ENCODE measurements around the gene NCAPH2.
A peak's percentile ranks its signal among the peaks of the same experiment; 100 is the strongest.

DNA sequence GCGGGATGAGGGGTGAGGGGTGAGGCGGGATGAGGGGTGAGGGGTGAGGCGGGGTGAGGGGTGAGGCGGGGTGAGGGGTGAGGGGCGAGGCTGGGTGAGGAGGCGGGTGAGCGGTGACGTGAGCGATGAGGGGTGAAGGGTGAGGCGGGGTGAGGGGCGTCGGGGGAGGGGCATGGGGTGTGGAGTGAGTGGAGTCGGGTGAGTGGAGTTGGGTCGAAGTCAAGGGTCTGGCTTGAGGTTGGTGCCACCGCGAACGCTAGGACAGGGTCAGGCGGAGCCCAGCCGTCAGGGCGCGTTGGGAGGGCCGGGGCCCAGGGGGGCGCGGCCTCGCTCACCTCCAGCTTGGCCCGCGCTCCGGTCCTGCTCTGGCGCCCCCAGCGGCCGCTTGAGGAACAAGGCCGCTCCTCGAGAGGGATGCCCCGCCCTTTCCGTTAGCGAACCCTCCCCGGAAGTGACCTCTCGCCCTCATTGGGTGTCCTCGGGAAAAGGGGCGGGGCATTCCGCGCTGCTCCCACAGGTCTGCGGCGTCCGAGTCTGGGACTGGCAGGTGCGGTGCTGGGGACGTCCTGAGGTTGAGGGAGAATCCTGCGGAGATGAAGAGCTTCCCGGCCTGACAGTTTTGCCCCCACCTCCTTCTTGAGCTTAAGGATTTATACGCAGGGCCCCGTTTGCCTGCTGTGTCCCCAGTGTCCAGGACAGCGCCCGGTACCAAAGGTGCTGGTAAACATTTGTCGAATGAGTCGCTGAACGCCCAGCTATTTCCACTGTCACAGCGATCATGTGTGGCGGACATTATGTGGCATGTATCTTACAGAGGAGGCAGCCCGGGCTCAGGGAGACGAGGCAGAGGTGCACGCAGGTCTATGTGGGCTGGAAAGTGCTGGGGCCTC lies 54.7 kb downstream of the NCAPH2 start, which contains the start of gene SYCE3:
- no peak for TF ChIP-seq ZNF670 (CRISPR knock-in tag; IDR thresholded peaks at IDR 0.05; ENCODE audit: borderline replicate concordance)
- TF ChIP-seq, protein P1, sequence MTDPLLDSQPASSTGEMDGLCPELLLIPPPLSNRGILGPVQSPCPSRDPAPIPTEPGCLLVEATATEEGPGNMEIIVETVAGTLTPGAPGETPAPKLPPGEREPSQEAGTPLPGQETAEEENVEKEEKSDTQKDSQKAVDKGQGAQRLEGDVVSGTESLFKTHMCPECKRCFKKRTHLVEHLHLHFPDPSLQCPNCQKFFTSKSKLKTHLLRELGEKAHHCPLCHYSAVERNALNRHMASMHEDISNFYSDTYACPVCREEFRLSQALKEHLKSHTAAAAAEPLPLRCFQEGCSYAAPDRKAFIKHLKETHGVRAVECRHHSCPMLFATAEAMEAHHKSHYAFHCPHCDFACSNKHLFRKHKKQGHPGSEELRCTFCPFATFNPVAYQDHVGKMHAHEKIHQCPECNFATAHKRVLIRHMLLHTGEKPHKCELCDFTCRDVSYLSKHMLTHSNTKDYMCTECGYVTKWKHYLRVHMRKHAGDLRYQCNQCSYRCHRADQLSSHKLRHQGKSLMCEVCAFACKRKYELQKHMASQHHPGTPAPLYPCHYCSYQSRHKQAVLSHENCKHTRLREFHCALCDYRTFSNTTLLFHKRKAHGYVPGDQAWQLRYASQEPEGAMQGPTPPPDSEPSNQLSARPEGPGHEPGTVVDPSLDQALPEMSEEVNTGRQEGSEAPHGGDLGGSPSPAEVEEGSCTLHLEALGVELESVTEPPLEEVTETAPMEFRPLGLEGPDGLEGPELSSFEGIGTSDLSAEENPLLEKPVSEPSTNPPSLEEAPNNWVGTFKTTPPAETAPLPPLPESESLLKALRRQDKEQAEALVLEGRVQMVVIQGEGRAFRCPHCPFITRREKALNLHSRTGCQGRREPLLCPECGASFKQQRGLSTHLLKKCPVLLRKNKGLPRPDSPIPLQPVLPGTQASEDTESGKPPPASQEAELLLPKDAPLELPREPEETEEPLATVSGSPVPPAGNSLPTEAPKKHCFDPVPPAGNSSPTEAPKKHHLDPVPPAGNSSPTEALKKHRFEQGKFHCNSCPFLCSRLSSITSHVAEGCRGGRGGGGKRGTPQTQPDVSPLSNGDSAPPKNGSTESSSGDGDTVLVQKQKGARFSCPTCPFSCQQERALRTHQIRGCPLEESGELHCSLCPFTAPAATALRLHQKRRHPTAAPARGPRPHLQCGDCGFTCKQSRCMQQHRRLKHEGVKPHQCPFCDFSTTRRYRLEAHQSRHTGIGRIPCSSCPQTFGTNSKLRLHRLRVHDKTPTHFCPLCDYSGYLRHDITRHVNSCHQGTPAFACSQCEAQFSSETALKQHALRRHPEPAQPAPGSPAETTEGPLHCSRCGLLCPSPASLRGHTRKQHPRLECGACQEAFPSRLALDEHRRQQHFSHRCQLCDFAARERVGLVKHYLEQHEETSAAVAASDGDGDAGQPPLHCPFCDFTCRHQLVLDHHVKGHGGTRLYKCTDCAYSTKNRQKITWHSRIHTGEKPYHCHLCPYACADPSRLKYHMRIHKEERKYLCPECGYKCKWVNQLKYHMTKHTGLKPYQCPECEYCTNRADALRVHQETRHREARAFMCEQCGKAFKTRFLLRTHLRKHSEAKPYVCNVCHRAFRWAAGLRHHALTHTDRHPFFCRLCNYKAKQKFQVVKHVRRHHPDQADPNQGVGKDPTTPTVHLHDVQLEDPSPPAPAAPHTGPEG (CRISPR knock-in tag; IDR thresholded peaks at IDR 0.05) = no peak
- TF ChIP-seq, protein P2, sequence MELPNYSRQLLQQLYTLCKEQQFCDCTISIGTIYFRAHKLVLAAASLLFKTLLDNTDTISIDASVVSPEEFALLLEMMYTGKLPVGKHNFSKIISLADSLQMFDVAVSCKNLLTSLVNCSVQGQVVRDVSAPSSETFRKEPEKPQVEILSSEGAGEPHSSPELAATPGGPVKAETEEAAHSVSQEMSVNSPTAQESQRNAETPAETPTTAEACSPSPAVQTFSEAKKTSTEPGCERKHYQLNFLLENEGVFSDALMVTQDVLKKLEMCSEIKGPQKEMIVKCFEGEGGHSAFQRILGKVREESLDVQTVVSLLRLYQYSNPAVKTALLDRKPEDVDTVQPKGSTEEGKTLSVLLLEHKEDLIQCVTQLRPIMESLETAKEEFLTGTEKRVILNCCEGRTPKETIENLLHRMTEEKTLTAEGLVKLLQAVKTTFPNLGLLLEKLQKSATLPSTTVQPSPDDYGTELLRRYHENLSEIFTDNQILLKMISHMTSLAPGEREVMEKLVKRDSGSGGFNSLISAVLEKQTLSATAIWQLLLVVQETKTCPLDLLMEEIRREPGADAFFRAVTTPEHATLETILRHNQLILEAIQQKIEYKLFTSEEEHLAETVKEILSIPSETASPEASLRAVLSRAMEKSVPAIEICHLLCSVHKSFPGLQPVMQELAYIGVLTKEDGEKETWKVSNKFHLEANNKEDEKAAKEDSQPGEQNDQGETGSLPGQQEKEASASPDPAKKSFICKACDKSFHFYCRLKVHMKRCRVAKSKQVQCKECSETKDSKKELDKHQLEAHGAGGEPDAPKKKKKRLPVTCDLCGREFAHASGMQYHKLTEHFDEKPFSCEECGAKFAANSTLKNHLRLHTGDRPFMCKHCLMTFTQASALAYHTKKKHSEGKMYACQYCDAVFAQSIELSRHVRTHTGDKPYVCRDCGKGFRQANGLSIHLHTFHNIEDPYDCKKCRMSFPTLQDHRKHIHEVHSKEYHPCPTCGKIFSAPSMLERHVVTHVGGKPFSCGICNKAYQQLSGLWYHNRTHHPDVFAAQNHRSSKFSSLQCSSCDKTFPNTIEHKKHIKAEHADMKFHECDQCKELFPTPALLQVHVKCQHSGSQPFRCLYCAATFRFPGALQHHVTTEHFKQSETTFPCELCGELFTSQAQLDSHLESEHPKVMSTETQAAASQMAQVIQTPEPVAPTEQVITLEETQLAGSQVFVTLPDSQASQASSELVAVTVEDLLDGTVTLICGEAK (IDR thresholded peaks at IDR 0.05) = no peak
- TF ChIP-seq, protein P2 (CRISPR knock-in tag; IDR thresholded peaks at IDR 0.05) = 0 out of 2 replicates have a peak, but pooled peaks have one; percentile 35

Data from HepG2 (cell line).